HG02571 (cell line): ENCODE results near the gene DNAJB6.

Source experiments
- ATAC-seq: cut with Tn5 transposase; IDR thresholded peaks from one replicate; pipeline ENCODE4 v1.9.1; 2021; ENCODE audit warnings: mild to moderate bottlenecking, moderate library complexity; ENCODE audit not compliant: unreplicated experiment

The DNAJB6 gene

DNA sequence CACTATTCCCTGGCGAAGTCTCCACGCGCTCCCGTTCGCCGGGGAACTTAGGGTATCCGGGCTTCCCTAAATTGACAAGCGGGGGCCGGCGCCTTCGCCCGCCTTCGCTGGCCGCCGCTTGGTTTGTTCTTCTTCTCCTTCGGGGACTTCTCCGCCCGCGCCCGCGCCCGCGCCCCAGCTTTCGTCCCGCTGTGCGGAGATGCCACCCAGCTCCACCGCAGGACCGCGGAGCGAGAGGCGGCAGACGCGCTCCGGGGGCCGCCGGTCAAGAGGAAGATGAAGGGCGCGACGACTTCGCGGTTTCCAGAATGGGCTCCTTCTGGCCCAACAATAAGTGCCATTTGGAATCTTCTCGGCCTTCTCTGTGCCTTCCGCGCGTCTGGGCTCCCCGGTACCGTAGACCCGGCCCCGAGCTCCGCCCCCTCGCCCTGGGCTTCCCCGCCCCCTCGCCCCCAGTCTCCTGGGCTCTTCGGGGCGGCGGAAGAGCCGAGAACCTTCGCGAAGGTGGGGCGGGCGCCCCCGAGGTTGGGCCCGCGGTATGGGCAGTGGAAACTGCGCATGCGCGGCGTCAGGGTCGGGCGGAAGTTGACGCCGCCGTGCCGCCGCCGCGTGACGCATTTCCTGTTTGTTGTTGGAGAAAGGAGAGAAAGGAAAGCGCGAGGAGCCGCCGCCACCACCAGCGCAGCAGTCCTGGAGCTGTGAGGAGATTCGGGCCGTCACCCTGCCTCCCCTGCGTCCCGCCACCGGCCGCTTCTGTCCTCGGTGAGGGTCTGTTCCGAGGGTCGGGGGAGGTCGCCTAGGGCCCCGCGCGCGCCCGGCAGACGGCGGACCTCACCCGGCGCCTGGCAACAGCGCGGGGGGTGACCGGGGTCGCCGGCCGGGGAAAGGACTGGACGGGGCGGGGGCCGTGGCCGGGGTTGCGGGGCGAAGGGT lies at the start of gene DNAJB6:
Gene DNAJB6, plus strand, starts transcription at position 622 of the 933 bp plus-strand sequence. CDS start 21,569 bp downstream, outside the sequence.
- ATAC-seq, result peak; percentile 75

DNA sequence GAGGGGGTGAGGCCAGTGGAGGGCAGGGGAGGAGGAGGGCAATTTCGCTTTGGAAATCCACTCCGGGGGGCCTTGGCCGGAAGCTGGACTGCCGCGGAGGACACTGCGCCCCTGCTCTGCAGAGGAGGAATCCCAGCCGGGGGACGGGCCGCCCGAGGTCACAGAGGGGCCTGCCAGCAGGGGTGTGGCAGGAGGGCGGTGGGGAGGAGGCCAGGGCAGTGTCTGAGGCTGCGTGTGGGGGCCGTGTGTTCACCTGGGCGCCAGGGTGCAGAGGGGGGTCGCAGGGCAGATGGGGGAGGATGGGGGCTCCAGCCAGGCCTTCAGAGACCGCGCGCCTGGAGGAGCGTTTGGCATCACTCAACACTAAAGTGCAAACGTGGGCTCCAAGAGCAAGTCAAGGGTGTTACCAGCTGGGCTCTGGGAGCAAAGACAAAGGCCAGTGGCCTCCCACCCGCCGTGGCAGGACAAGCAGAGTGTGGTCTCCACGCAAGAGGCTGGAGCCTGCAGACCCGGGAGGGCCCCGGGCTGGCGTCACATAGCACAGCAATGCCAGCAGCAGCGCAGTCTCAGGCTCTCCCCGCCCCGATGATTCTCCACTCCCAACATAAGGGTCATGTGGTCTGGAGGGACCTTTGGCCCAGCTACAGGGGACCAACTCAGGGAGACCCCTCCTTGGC lies 45.3 kb upstream of the DNAJB6 start:
- ATAC-seq, result no peak

DNA sequence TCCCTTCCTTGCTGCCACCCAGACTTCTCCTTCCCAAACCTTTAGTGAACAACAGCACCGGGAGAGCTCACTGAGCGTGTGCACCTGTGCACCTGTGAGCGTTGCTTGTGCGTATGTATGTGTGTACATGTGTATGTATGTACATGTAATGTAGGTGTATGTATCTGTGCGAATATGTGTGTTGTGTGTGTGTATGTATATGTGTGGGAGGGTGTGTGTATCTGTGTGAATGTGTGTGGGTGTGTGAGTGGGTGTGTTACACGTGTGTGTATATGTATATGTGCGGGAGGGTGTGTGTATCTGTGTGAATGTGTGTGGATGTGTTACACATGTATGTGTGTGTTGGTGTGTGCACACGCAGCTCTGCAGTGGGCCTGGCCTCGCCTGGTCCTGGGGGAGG lies 44.5 kb upstream of the DNAJB6 start:
- no peak for ATAC-seq

DNA sequence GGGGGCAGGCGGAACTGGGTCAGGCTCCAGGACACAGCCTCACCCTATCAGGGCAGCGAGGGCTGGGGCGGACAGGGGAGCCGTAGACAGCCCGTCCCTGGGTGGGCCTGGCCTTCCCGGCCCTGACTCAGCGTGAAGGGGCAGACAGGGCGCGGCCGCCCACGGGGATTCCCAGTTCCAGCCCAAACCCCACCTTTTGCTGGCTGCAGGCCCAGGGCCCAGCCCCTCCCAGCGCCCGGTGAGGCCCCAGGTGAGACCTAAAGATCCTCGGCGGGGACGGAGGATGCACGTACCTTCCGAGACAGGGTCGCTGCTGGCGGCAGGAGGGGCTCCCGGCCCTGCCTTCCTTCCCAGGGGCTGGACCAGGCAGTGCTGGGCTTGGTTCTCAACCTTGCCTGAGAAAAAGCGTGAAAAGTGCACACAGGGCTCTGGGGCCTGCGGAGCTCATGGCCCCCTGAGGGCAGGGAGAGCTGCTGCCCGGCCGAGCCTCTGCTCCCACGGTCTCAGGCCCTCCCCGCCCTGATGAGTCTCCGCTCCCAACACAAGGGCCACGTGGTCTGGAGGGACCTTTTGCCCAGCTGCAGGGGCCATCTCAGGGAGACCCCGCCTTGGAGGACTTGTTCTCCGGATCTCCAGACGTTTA lies 43.9 kb upstream of the DNAJB6 start:
- ATAC-seq, result no peak

DNA sequence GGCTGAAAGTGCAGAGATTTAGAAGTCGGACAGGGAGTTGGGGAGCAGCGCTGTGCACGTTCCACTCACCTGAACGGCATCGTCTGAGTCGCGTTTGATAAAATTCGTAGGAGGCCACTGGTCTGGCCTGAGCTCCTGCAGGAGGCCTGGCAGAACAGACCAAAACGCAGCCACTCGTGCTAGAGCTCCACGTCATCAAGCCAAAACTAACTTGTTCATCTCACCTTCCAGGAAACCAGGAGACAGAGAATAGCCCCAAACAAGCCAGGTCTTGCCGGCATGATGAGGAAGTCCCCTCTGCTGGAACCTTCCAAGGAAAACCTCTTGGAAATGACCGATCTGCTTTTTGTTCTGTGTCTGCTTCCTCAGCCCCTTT lies 43.4 kb upstream of the DNAJB6 start:
- ATAC-seq, result no peak

DNA sequence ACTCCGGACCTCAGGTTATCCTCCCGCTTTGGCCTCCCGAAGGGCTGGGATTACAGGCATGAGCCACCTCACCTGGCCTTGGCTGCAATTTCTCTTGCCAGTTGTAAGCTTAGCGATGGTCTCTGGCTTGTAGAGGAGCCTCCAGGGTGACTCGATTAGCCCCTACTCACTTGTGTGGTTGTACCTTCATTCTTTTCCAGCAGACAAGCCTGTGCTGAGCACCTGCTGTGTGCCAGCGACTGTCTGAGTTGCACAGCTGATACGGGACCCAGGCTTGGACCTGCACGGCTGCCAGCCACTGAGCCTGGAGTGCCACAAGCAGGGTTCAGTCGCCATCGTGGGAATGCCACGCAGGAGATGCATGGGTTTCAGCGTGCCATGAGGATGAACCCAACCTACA lies 42.0 kb upstream of the DNAJB6 start:
- no peak for ATAC-seq

DNA sequence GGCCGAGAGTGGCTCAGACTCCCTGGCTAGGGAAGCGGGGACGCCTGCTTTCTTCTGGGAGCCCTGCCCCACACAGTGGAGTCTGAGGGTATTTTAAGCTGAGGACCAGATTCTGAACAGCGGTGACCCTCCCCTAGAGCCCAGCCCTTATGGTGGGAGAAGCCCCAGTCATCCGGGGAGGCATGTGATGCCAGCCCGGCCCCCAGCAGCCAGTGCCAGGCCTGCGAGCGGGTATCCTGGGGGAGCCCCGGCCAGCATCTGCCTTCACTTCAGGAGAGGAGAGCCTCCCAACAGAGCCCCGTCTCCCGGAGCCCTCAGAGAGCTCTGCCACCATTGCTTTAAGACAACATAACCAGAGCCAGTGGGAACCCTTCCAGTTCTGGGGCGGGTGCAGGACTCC lies 41.5 kb upstream of the DNAJB6 start:
- ATAC-seq, result no peak

DNA sequence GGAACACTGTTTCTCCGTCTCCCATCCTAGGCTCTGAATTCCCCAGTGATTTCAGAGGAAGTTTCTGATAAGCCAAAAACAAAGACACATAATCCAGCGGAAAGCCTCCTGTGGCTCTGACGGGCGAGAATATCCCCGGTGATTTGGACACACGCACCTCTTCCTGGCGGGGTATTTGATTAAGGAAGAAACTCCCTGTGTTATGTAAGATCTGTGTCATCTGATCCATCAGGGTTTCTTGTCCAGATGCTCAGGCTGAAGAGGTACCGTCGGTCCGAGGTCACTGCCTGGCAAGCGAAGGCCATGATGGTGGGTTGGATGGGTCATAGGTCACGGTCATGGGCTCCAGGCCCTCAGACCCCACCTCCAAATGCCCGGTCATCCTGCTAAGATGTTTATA lies 39.6 kb upstream of the DNAJB6 start:
- no peak for ATAC-seq

DNA sequence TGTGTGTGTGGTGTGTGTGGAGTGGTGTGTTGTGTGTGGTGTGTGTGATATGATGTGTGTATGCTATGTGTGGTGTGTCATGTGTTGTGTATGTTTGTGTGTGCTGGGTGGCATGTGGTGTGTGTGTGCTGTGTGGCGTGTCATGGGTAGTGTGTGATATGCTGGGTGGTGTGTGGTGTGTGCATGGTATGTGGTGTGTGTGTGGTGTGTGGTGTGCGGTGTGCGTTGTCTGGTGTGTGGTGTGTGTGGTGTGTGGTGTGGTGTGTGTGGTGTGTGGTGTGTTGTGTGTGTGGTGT lies 37.5 kb upstream of the DNAJB6 start:
- no peak for ATAC-seq

DNA sequence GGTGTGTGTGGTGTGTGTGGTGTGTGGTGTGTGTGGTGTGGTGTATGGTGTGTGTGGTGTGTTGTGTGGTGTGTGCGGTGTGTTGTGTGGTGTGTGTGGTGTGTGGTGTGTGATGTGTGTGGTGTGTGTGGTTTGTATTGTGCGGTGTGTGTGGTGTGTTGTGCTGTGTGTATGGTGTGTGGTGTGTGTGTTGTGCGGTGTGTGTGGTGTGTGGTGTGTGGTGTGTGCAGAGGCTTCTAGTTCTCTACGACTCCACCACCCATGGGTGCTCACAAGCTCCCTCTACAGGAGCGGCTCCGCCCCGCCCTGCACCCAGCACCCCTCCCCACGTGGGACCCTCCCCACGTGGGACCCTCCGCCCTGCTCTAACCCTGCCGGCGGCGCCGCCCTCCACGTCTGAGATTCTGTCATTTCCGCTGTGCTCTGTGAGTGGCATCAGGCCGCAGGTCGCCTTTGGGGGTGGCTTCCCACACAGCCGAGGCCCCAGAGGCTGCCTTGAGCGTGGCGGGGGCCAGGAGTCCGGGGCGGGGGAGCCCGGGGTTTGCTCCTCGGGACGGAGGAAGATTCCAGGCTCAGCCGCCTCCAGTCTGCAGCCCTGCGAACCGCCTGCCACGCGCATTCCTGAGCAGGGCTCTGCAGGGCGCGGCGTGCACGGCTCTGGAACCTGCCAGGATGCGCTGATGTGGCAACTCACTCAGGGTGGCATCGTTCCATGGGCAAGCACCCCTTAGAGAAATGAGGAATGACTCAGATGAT lies 37.0 kb upstream of the DNAJB6 start:
- no peak for ATAC-seq

DNA sequence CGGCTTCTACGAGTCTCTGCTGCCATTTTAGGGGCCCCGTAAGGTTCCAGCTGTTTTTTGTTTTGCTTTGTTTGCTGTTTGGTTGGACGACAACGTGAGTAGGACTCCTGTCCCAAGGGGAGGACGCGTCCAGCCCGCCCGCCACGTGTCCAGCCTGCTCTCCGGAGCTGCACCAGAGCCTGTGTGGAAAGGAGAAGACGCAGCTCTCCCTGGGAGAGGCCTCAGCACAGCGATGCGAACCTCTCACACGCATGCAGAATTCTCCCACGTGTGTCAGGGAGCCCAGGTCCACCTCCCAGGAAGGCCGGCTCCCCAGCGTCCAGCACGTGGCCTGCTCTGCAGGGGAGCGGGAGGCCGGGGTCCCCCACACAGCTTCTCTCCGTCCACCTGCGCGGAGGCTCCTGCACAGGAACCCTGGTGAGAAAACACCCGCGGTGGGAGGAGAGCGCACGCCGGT lies 36.4 kb upstream of the DNAJB6 start:
- ATAC-seq, result no peak

DNA sequence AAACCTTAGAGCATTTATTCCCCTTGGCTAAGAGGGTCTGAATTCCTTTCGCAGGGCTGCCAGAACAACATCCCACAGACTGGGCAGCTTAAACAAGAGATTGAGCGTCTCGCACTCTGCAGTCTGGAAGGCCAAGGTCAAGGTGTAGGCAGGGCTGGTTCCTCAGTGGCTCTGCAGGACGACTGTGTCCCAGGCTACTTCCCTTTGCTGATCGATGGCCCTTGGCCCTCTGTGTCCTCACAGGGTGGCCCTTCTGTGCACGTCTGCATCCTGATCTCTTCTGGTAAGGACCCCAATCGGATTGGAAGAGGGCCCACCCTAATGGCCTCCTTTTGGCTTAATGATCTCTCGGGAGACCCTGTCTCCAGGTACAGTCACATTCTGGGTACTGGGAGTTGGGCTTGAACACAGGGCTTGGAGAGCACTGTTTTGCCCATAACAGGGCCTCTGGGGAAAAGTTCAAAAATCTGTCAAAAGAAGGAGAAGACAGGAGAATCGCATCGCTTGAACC lies 35.1 kb upstream of the DNAJB6 start:
- no peak for ATAC-seq

DNA sequence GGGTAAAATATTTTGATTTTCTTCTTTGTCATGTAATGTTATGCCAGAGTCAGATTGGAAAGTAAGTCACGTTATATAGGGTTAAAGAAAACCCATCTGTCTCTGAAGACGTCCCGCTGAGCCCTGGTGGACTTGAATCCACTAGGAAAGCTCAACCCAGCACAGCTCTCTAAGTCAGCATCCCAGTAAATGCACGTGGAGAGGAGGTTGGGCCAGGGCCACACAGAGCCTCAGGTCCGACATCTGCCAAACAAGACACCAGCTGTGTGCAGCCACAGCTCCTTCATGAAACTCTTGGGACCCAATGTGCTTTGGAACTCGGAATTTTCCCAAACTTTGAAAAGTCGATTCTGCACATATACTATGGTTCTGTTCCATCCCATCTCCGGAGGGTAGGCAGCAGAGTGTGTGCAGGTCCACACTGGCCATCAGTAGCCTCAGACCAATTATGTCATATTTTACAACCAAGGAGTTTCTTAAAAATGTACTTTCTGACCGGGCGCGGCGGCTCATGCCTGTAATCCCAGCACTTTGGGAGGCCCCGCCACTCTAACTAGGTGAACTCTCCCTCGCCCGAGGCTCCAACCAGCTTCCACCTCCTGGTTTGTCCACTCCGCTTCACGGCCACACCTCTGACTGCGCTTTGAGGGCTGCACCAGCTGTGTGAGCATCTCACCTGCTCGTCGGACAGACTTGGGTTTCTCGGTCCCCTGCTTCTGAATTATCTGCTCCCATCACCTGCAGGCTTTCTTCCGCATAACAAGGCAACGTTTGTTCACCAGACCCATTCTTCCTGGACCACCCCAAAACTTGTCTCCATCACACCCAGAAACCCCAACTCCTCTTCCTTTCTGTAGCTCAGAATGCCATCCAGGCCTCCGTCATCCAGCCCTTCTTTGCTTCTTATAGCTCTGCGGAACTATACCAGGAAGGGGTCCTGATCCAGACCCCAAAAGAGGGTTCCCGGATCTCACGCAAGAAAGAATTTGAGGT lies 29.7 kb upstream of the DNAJB6 start:
- ATAC-seq, result no peak

DNA sequence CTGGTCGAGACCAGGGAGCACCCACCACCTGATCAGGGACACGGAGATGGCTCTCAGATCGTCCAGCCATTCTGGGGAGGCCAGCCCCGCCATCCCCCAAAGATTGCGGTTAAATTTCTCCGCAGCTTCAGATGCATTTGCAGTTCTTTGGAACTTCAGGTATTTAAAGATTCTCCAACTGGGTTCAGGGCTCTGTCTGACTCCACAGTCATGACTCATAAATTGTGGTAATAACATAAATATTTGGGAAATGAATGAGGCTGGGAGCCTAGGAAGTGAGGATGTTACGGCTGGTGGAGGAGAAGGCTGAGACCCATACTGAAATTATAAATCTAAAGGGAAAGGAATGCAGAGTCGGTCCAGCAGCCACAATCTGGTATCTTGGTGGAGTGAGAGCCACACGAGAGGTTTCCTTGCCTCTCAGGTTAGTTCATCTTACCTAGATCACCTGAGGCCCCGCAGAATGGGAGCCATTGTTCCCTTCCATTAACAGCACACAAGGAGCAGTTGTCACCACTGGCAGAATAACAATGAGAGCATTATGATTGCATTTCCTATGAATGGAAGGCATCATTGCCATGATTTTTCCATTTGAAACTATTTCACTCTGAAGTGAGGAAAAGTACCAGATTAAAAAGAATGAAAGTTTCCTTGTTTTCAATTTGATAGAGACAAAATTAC lies 26.7 kb upstream of the DNAJB6 start:
- no peak for ATAC-seq

DNA sequence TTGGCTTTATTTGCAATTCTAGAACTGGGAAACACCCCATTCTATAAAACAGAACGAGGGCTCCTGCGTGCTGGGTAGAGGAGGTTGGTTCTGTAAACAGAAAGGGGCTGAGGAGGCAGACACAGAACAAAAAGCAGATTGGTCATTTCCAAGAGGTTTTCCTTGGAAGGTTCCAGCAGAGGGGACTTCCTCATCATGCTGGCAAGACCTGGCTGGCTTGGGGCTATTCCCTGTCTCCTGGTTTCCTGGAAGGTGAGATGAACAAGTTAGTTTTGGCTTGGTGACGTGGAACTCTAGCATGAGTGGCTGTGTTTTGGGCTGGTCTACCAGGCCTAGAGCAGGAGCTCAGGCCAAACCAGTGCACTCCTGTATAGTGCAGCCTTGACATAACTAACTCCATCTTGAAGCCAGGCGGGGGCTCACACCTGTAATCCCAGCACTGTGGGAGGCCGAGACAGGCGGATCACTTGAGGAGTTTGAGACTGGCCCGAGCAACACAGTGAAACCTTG lies 26.1 kb upstream of the DNAJB6 start:
- ATAC-seq, result no peak

DNA sequence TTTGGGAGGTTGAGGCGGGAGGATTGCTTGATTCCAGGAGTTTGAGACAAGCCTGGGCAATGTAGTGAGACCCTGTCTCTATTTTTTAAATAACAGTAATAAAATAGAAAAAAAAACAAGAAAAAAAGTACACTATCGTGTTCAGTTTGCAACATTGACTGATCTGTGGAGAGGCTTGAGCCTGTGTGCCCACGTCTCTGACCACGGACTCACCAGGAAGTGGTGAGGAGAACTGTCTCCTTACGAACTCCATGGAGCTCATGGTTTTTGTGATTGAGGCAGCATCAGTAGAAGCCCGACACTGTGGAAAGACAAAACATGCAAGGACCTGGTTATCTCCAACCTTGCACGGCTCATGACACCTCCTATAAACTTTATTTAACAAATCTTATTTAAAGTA lies 23.9 kb upstream of the DNAJB6 start:
- ATAC-seq, result no peak

DNA sequence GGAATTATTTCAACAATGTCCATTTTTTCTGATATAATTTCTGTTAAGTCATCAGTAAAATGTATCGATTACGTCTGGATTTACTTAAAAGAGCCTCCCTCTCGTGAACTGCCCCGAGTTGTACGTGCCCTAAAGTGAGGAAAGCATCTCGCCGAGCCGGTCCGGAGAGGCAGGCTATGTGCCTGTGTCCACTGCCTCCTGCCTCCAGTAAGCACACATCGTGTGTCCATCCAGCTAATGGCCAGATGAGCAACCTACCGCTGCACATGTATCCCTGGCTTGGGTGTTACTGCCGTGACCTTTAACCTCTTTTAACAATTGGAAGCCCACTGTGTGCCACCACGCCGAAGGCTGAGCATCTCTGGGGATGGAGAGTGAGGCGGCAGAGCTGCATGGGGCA lies 23.2 kb upstream of the DNAJB6 start:
- no peak for ATAC-seq

DNA sequence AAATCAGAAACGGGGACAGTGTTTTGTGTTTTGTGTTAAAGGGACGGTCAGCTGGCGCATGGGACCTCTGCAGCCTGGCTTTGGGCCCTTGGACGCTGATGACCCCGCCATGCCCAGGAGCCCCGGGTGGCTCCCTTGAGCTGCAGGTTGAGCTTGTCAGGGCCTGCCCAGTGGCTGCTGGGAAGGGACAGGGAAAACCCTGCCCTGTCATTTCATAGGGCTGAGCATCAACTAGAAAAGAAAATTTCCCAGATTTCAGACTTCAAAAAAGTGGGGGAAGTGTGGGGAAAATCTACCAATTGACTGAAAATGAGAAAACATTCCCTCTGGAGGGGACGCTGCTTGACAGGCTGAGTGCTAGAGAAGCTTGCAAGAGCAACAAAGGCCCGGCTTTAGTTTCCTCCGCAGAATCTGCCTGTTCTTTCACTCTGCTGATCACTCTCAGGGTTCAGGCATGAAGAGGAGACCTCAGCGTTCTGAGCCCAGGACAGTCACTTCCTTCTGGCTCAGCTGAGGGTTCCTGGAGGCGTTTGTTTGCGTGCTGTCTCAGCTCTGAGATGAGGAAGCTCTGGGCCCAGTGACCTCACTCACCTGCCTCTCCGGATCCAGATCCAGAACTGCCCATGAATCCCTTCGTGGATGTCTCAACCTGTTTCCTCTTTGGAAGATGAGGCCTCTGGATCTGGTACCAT lies 18.6 kb upstream of the DNAJB6 start:
- peak; percentile 74 for ATAC-seq
